Measurements from ENCODE around the gene ARHGEF28. TPM values are rescaled to one million over a fixed set of nuclear protein-coding genes. Genes with fewer than 3 reads are reported as not detected.

Gene ARHGEF28
- polyA plus RNA-seq, 1 donor: 60.1 TPM

- no peak for DNase-seq
Measured at GRCh38 chr5:73816656-73817420, 190.8 kb downstream of the ARHGEF28 start.

GRCh38 chr5:73818357-73818756, 192.4 kb downstream of the ARHGEF28 start:
- DNase-seq: no peak

- DNase-seq: no peak
Measured at GRCh38 chr5:73820326-73820725, 194.3 kb downstream of the ARHGEF28 start.

GRCh38 chr5:73821003-73821402, 195.0 kb downstream of the ARHGEF28 start:
- no peak for DNase-seq

- no peak for DNase-seq
Measured at GRCh38 chr5:73822278-73822988, 196.4 kb downstream of the ARHGEF28 start.

GRCh38 chr5:73822989-73823339, 197.0 kb downstream of the ARHGEF28 start:
- no peak for DNase-seq

- DNase-seq: no peak
Measured at GRCh38 chr5:73823508-73823925, 197.5 kb downstream of the ARHGEF28 start.

GRCh38 chr5:73825199-73825598, 199.2 kb downstream of the ARHGEF28 start:
- DNase-seq: no peak

GRCh38 chr5:73825736-73826135, 199.7 kb downstream of the ARHGEF28 start:
- DNase-seq: no peak

GRCh38 chr5:73826301-73827105, 200.5 kb downstream of the ARHGEF28 start:
- DNase-seq: peak; percentile 19

- no peak for DNase-seq
Measured at GRCh38 chr5:73827106-73827450, 201.1 kb downstream of the ARHGEF28 start.

- no peak for DNase-seq
Measured at GRCh38 chr5:73828465-73828864, 202.5 kb downstream of the ARHGEF28 start.

GRCh38 chr5:73830646-73831045, 204.7 kb downstream of the ARHGEF28 start:
- no peak for DNase-seq

- DNase-seq: no peak
Measured at GRCh38 chr5:73831066-73831465, 205.1 kb downstream of the ARHGEF28 start.

- DNase-seq: no peak
Measured at GRCh38 chr5:73834693-73835092, 208.7 kb downstream of the ARHGEF28 start.

GRCh38 chr5:73835726-73836125, 209.7 kb downstream of the ARHGEF28 start:
- no peak for DNase-seq

GRCh38 chr5:73836607-73837006, 210.6 kb downstream of the ARHGEF28 start:
- no peak for DNase-seq

- no peak for DNase-seq
Measured at GRCh38 chr5:73838901-73839300, 212.9 kb downstream of the ARHGEF28 start.

- no peak for DNase-seq
Measured at GRCh38 chr5:73841641-73842040, 215.6 kb downstream of the ARHGEF28 start.

- no peak for DNase-seq
Measured at GRCh38 chr5:73844165-73844564, 218.2 kb downstream of the ARHGEF28 start.

GRCh38 chr5:73851471-73852181, 225.6 kb downstream of the ARHGEF28 start:
- DNase-seq: no peak

- no peak for DNase-seq
Measured at GRCh38 chr5:73853091-73853490, 227.1 kb downstream of the ARHGEF28 start.

Measured in left kidney (tissue), 2 donors.